Measurements from ENCODE around the gene HSPA2.
"Not testable (repeated sequence)": the region's sequence is repeated elsewhere in the genome, so short reads cannot be mapped to it uniquely, and the experiment has no call there.

Gene HSPA2

DNA sequence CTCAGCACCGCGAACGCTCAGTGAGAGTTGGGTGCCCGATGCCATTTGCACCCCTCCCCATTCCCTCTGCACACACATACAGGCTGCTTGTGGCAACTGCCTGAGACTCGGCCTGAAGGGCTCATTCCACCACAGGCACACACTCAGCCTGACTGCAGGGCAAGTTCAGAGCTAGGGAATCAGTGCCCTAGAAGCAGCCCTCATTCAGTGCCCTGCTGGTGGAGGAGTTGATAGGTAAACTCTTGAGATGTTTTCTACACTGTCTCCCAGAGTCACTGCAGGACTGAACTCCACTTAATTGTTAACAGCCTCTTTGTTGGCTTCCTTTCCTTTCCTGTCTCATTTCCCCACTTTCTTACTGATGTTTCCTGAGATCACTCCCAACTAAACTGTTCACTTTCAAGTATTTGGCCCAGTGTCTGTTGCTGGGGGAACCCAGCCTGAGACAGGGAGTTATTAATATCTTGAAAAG is 26.1 kb downstream of the HSPA2 start:
- DNase-seq: no peak

DNA sequence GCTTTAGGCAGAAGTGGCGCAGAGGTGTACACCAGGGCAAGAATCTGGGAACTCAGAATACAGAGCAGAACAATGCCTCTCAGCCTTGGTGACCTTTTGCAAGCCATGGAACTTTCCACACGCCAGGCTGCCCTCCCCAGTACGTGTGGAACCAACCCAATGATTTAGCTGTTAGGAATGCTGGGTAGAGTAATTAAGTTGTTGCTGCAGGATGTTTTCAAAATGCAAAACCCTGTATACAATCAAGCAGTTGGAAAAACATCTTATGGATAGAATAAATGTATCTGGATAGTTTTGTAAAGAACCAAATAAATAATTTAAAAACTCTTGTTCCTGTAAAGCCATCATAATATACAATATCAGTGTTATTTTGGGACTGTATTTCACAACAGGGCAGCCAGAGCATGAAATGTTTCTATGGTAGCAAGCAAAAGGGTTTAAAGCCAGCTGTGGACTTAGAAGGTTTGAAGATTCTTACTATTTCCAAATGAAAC is 28.6 kb downstream of the HSPA2 start:
- no peak for DNase-seq

DNA sequence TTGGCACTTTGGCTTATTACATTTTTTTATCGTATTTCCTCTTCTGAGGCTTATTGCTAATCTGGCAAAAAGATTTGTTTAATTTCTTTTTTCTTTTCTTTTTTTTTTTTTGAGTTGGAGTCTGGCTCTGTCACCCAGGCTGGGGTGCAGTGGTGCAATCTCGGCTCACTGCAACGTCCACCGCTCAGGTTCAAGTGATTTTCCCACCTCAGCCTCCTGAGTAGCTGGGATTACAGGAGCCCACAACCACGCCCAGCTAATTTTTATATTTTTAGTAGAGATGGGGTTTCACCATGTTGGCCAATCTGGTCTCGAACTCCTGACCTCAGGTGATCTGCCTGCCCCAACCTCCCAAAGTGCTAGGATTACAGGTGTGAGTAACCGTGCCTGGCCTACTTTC is 29.1 kb downstream of the HSPA2 start:
- not testable (repeated sequence) for DNase-seq

DNA sequence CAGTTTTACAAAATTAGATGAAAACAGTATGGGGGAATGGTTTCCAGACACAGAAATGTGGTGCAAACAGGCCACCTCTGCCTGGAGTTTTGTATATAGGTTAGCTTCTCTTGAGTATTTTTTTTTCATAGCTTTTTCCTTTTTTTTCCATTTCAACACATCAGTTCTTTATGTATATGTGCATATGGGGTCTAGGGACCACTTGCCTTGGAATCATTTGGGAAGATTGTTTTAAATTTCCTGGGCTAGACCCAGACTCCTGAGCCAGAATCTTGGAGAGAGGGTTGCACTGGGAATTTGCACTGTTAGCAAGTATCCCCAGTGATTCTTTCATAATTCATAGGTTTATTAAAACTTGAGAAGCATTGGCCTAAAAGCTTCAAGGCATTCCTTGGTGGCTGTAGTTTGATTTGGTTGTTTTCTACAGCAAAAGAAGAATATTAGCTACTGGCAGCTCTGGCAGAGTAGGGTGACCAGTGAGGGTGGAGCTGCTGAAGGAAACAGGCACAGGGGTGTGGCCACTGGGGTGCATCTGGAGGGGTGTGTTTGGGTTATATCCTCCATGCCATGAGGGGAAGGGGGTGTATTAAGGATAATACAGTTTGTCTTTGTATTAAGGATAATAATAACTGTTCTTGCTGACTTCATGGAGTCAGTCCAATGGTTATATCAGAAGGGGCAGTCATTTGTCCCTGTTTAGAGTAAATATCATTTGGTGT is 32.0 kb downstream of the HSPA2 start:
- no peak for DNase-seq

DNA sequence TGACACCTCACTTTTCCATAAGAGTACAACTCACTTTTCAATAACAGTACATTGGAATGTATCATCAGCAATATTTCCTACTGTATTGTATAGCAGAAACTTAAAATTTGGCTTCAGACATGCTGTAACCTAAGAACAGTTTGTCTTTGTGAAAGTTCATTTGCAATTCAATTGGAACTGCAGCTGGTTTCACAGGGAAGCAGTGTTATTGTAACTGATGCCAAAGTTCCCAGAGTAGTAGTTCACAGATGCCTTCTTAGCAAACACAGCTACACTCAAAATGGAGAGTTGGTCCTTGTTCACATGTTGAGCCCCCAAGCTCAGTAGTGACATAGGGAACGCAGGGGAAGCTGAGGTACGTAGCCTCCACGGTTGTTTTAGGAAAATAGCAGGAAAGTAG is 32.6 kb downstream of the HSPA2 start:
- peak; percentile 37 for DNase-seq

DNA sequence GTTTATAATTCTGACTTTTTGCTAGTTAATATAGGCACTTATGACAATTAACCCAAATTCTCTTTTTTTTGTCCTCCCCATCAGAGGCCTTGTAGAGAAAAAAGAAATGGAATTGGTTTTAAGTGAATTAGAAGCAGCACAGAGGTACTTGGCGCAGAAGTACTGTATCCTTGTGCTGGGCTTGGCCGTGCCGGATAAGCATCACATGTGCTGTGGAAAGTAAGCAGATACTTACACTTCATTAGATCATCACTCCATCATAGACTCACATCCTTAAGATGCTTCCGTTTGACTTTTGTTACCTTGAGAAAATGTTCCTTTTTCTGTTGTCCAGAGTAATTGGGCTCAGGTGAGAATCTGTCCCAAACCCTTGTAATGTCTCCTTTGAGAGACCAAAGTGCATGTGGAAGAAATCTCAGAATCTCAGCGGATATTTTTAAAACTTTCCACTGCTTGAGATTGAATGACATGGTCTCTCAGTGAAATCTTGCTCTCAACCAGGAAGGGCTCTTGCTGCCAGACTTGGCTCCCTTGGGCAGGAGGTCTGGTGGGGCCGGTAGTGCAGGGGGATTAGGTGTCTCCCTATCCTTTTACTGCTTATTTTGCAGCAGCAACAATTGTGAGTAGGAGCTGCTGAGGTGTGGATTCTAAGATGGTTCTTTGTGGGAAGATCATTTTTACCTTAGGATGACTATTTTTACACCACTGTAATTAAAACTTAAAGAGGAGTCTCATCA is 34.0 kb downstream of the HSPA2 start:
- no peak for DNase-seq

DNA sequence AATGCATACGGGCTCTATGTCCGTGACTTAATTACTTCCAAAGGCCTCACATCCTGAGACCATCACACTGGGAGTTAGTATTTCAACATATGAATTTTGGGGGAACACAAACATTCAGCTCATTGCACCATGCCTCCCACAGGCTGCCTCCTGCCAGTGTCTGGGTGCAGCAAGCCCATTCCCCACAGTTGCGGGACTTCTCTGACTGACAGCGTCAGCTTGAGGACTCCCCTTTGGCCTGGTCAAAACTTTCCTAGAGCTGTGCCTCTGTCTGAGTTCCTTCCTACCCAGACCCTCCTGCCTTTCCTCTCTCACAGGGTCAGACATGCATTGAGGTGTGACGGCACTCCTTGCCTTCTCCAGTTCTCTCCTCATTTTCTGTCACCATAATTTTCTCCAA is 36.7 kb downstream of the HSPA2 start:
- DNase-seq: no peak

DNA sequence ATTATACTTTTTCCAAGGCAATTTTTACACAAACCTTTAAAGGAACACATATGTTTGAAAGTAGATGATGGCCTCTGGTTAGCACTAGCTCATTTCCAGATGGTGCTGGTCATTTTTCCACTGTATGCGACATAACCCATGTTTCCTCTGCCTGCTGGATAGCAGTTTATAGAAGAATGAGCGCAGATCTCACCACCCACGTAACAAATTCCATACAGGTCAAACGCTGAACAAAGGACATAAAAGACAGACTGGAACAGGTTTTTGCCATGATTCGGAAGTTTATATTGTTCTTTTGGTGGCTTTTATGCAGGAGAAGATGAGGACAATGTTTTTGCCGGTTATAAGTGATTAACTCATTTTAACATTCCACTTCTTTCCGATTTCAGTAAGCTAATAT is 39.9 kb downstream of the HSPA2 start:
- DNase-seq: no peak

DNA sequence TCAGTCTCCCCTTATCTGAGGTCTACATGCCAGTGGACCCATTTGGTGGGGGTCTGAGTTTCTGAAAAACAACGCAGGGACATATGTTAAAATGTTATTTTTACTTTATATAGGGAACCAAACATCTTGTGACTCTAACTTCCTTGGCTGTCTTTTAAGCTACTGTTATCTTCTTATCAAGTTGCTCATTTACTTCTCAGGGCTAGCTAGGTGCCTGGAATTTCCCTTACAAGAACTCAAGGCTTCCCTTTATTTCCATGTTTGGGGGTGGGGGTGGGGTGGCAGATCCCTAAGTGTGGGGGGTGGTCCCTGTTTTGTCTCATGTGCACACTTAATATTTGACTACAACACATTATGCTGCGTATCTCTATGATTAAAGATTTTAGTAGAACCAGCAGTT is 40.8 kb downstream of the HSPA2 start:
- DNase-seq: no peak

DNA sequence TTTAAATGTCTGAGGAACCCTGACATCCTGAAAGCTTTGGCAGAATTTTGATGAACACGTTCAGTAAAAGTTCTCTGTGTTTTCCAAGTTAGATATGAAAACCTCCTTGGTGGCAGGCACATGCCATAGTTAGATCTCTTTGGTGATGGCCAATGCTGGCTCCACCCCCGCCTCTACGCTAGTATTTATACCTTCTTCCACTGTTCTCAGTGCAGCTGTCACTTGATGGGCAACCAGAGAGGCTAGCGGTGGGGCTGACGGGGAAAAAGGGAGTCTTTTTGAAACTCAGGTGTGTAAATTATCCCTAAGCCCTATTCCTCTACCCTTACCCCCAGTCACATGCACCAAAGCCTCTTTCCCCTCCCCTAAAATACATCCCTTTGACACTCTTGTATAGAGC is 41.3 kb downstream of the HSPA2 start:
- DNase-seq: no peak

DNA sequence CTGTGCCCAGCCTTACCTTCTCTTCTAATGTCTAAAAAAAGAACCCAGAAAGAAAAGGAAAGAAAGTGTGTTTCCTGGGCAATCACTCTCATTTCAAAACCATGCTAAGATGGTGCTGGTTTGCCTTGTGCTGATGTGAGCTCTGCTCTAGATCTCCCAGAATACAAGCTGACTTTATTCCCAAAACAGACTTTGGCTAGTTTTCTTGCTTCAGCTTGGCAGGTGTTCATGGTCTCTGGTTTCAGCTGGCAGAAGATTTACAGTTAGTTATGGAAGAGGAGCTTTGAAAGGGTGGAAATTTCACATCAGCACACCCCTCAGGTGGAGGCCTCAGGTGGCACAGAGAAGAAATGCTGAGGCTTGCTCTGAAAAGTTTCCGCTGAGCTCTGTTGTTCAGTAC is 43.6 kb downstream of the HSPA2 start:
- peak; percentile 49 for DNase-seq

DNA sequence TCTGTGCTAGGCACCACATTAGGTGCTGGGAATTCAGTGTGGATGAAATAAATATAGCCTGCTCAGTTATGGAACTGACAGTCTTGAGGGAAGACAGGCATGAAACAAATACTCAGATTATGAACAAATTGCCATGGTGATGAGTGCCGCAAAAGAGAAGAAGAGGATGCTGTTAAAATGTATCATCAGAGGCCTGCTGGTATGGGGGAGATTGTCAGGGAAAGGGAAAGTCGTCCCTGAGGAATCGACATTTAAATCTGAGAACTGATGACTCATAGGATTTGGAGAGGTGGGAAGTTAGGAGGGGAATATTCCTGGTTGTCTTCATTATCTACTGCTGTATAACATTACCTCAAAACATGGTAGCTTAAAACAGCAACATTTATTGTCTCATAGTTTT is 51.3 kb downstream of the HSPA2 start:
- no peak for DNase-seq
